GM20000 (cell line): ENCODE measurements around the gene ABHD8.

Source experiments
- DNase-seq: peaks from one replicate; pipeline ENCODE4 v3.0.0; 2012; ENCODE audit warnings: low spot score
- TF ChIP-seq, protein P1 (sequence below): IDR thresholded peaks from 2 replicates; pipeline ENCODE4 v1.5.1; 2012; ENCODE audit warnings: mild to moderate bottlenecking, control low read depth; ENCODE audit errors: extremely low read depth, missing control alignments

ABHD8 gene

DNA sequence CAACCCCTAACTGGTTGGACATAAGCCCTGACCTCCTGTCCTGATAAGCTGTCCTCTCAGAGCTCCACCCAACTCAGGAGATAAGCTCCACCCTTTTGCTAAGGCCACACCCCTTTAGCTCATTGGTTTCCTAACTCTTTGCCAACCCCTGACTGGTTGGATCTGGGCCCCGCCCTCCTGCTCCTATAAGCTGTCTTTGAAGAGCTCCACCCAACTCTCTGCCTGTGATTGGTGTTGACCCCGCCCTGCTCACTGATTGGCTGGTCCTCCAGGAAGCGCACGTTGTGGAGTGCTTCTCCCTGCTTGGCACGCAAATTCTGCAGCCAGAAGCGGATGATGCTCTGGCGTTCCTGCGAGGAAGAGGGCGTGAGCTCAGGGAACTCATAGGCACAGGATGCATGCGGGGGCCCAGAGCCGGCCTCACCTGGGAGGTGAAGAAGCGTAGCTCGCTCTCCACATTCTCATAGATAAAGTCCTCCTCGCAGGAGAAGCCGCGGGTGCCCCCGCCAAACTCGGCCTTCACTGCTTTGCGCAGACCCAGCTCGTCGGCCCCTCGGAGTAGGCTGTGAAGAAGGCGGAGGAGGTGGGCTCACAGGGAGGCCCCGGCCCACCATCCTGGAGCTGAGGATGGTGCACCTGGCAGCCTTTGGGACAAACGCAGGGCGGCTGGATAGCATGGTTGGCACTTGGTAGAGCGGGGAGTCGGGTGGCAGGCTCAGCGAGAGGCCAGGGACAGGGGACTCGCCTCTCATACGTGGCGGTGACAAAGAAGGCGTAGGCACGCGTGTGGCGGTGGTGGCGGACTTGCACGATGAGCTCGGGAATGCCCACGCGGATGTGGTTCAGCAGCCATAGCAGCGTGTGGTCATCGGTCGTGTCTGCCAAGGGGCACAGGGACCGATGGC lies 29.7 kb upstream of the ABHD8 start:
- peak; percentile 60 for DNase-seq
- TF ChIP-seq, protein P1, sequence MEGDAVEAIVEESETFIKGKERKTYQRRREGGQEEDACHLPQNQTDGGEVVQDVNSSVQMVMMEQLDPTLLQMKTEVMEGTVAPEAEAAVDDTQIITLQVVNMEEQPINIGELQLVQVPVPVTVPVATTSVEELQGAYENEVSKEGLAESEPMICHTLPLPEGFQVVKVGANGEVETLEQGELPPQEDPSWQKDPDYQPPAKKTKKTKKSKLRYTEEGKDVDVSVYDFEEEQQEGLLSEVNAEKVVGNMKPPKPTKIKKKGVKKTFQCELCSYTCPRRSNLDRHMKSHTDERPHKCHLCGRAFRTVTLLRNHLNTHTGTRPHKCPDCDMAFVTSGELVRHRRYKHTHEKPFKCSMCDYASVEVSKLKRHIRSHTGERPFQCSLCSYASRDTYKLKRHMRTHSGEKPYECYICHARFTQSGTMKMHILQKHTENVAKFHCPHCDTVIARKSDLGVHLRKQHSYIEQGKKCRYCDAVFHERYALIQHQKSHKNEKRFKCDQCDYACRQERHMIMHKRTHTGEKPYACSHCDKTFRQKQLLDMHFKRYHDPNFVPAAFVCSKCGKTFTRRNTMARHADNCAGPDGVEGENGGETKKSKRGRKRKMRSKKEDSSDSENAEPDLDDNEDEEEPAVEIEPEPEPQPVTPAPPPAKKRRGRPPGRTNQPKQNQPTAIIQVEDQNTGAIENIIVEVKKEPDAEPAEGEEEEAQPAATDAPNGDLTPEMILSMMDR: no peak

DNA sequence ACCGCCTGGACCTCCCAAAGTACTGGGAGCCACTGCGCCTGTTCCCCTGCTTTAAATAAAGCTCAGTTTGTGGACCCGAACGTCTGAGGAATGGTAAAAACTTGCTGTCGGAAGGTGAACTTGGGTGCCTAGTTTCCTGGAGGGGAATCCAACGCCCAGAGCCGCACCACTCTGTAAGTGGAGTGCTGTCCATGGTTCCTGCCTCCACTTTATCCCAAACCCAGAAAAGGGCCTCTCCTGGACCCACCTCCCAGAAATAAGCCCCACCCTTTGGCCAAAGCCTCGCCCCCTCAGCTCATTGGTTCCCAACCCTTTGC lies 29.1 kb upstream of the ABHD8 start:
- TF ChIP-seq, protein P1: no peak

DNA sequence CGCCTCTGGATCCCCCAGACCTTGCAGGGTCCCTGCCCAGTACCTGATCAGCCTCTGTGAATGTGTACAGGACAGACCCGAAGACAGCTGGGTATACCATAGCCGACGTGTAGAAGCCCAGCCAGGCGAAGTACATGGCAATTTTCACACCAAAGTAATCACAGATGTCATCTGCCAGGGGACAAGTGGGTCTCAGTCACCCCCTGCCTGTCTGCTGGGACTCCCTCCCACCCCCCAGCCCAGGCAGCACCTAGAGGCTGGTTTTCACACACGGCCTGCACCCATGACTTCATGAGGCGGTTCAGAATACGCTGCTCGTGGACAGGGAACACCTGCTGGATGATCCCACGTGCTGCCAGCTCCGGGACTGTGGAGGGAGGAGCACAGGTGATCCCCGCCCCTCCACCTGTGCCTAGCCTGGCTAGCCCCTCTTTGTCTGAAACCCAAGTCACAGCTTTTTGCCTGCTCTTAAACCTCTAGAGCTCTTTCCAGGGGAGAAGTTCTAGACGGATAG lies 27.9 kb upstream of the ABHD8 start:
- TF ChIP-seq, protein P1: no peak
- peak; percentile 29 for DNase-seq

More for the DNA sequence above, 29.1 kb upstream of the ABHD8 start:
- DNase-seq: no peak

DNA sequence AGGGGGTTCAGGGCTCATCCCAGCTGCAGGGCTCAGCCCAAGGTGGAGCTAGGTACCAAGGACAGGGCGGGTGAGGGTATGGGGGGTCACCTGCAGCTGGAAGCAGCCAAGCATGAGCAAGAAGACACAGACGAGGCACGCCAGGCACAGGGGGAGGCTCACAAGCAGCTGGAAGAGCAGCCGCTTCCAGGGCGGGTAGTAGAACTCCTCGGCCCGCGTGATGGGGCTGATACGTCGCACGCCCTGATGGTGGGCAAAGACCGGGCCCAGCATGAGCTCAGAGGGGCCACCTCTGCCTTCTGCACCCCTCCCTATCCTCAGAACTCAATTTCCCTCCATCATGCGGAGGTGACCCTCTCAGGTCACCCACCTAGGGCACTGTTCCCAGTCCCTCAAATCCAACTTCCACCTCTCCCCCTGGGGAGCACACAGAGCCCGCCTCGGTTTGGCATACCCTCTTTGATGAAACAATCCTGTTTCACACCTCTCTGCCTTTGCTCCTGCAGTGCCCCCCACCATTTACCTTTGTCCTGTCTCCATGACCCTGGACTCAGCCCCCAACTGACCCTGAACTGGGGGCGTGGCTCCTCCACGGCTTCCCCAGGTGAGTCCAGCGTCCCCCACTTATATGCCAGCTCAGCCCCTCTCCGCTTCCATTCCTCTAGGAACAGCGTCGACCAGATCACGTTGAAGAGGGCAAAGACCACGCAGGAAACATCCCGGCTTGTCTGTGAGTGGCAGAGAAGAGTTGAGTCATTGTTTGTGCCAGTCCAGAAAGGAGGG lies 27.2 kb upstream of the ABHD8 start:
- TF ChIP-seq, protein P1: no peak
- no peak for DNase-seq

DNA sequence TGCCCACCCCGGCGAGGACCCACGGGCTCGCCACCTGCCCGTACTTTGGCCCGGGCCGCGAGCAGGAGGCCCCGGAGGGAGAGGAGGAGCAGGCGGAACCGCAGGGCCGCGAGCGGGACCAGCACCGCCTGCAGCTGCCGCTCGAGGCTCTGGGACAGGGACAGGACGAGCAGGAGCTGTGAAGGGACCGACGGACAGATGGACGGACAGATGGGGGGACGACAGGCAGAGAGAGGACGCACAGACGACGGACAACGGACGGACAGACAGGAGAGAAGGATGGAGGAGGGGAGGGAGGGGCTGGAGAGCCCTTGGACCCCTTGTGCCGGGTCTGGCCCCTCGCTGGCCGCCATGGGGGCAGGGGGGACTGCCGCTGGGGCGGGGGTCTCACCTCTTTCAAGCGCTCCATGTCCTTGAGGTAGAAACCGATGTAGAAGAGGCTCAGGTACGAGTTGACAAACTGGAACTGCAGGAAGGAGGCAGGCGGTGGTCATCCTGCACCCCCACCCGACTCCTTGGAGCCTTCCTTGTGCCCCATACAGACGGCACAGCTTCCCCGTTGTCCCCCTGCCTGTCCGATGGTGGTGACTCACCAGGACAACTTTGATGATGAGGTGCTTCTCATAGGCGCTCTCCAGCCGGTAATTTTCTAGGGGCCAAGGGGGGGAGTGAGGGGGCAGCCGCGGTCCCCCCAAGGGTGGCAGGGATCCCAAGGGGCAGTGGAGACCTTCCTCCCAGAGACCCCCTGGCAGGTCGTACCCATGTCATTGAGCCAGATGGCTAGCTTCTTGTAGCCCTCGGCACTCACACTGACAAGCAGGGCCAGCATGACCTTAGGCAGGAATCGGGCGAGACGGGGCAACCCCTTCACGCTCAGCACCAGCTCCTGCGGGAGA lies 26.4 kb upstream of the ABHD8 start:
- DNase-seq: no peak
- TF ChIP-seq, protein P1: no peak

DNA sequence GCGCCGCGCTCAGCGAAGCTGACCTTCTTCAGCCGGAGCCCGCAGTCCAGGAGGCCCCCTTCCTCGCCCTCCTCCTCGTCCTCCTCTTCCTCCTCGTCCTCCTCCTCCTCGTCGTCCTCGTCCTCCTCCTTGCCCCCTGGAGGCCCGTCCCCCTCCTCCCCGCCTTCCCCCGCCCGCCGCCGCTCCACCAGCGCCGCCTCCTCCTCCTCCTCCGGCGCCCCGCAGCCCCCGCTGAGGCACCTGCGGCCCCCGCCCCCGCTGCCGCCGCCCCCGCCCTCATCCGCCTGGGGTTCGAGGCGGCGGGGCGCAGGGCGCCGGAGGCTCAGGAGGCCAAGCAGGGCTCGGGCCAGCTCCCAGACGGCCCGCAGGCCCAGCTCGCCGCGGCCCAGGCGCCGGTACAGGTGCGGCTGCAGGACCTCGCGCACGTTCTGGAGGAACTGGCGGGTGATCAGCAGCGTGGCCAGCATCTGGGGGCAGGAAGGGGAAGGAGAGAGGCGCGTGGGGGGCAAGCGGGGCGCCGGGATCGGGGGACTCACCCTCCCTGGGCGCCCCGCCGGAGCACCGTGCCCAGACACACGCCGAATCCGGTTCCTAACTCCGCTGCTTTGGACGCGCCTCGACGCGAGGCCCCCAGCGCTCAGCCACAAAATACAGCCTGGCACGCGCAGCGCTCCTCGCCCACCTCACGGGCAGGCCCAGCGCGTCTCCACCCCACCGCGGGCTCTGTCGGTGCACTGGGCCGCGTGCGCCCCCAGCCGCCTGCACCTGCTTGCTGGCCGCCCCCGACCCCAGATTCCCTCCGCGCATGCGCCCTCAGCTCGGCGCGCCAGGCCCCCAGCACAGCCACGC lies 25.5 kb upstream of the ABHD8 start:
- peak; percentile 76 for DNase-seq
- TF ChIP-seq, protein P1: no peak
